OCI-LY1 (cell line): Measurements from ENCODE around the gene VPS11.

Experiments
- H2AFZ ChIP-seq: fragments of 200-600 bp; sonication (generic), shearing (Covaris generic); 2 replicates; pipeline ENCODE4 v1.6.0; 2014; ENCODE audit warnings: antibody characterized with exemption, mild to moderate bottlenecking, low read length
- H3F3A ChIP-seq: fragments of 200-600 bp; sonication (generic), shearing (Covaris generic); 2 replicates; pipeline ENCODE4 v1.6.0; 2014; ENCODE audit warnings: mild to moderate bottlenecking, antibody characterized with exemption, low read length, moderate library complexity; ENCODE audit not compliant: insufficient read depth
- H3K27ac ChIP-seq: fragments of 200-600 bp; sonication (generic); 2 replicates; pipeline ENCODE4 v1.5.1; 2014; ENCODE audit warnings: low read length, mixed run types, mild to moderate bottlenecking, low read depth; ENCODE audit not compliant: poor library complexity, severe bottlenecking
- H3K27me3 ChIP-seq: fragments of 200-600 bp; sonication (generic); 2 replicates; pipeline ENCODE4 v1.6.0; 2014; ENCODE audit warnings: antibody characterized with exemption, mild to moderate bottlenecking, low read length, moderate library complexity; ENCODE audit not compliant: insufficient read depth
- H3K36me3 ChIP-seq: fragments of 200-600 bp; sonication (generic); 2 replicates; pipeline ENCODE4 v1.6.1; 2014; ENCODE audit warnings: mild to moderate bottlenecking, antibody characterized with exemption, low read length, moderate library complexity, mixed read lengths; ENCODE audit not compliant: insufficient read depth
- H3K4me1 ChIP-seq: fragments of 200-600 bp; sonication (generic); 2 replicates; pipeline ENCODE4 v1.5.1; 2014; ENCODE audit warnings: mild to moderate bottlenecking, low read length, moderate library complexity; ENCODE audit not compliant: insufficient read depth, severe bottlenecking
- H3K4me2 ChIP-seq: fragments of 200-600 bp; sonication (generic), shearing (Covaris generic); 2 replicates; pipeline ENCODE4 v1.6.1; 2014; ENCODE audit warnings: low read length
- H3K4me3 ChIP-seq: fragments of 200-600 bp; sonication (generic); 2 replicates; pipeline ENCODE4 v1.5.1; 2014; ENCODE audit warnings: low read length, low read depth, mild to moderate bottlenecking, mixed read lengths; ENCODE audit not compliant: poor library complexity, severe bottlenecking
- H3K79me2 ChIP-seq: fragments of 200-600 bp; shearing (Covaris generic); 2 replicates; pipeline ENCODE4 v1.6.1; 2016; ENCODE audit warnings: mixed run types, low read length, mixed read lengths; ENCODE audit not compliant: insufficient read depth
- H3K9ac ChIP-seq: fragments of 200-600 bp; sonication (generic), shearing (Covaris generic); 2 replicates; pipeline ENCODE4 v1.6.1; 2014; ENCODE audit warnings: mild to moderate bottlenecking, low read length, mixed read lengths
- H3K9me2 ChIP-seq: fragments of 200-600 bp; sonication (generic), shearing (Covaris generic); 2 replicates; pipeline ENCODE4 v1.6.1; 2014; ENCODE audit warnings: low read depth, mild to moderate bottlenecking, low read length, mixed read lengths
- H3K9me3 ChIP-seq: fragments of 200-600 bp; shearing (Covaris generic); 2 replicates; pipeline ENCODE4 v1.6.1; 2014; ENCODE audit warnings: low read length, mixed read lengths
- H4K20me1 ChIP-seq: fragments of 200-600 bp; sonication (generic), shearing (Covaris generic); 2 replicates; pipeline ENCODE4 v1.6.0; 2016; ENCODE audit warnings: mild to moderate bottlenecking, low read length; ENCODE audit not compliant: insufficient read depth
- EZH2 ChIP-seq: fragments of 200-600 bp; sonication (generic), shearing (Covaris generic); IDR thresholded peaks from 2 replicates; pipeline ENCODE4 v1.8.0; 2017; ENCODE audit warnings: borderline replicate concordance, mixed run types, mild to moderate bottlenecking, antibody characterized with exemption, low read length, moderate library complexity, mixed read lengths
- TF ChIP-seq, protein P1 (sequence below): fragments of 200-600 bp; sonication (generic), shearing (Covaris generic); IDR thresholded peaks from 2 replicates; pipeline ENCODE4 v1.5.1; 2017; ENCODE audit warnings: mild to moderate bottlenecking, antibody characterized with exemption, low read length, moderate library complexity, mixed read lengths

VPS11 gene

GRCh38 chr11:119116601-119117000, 49.0 kb downstream of the VPS11 start:
- H4K20me1 ChIP-seq: no peaks in the 10 kb centered on the region
- H3K4me3 ChIP-seq: no peak overlapping the region

GRCh38 chr11:119117004-119117706, 49.5 kb downstream of the VPS11 start:
- H3F3A ChIP-seq: no peaks in the 10 kb centered on the region
- no peaks in the 10 kb centered on the region; the same call in 1 of the 2 replicates for H3K79me2 ChIP-seq
- H3K27me3 ChIP-seq: no peaks in the 10 kb centered on the region
- no peaks in the 10 kb centered on the region for H4K20me1 ChIP-seq
- H3K4me2 ChIP-seq: no peak overlapping the region
- H3K4me1 ChIP-seq: peaks cover 15% of the 10 kb centered on the region
- no peaks in the 10 kb centered on the region for H3K9me2 ChIP-seq
- peaks cover 35% of the 10 kb centered on the region for H3K36me3 ChIP-seq
- TF ChIP-seq, protein P1, sequence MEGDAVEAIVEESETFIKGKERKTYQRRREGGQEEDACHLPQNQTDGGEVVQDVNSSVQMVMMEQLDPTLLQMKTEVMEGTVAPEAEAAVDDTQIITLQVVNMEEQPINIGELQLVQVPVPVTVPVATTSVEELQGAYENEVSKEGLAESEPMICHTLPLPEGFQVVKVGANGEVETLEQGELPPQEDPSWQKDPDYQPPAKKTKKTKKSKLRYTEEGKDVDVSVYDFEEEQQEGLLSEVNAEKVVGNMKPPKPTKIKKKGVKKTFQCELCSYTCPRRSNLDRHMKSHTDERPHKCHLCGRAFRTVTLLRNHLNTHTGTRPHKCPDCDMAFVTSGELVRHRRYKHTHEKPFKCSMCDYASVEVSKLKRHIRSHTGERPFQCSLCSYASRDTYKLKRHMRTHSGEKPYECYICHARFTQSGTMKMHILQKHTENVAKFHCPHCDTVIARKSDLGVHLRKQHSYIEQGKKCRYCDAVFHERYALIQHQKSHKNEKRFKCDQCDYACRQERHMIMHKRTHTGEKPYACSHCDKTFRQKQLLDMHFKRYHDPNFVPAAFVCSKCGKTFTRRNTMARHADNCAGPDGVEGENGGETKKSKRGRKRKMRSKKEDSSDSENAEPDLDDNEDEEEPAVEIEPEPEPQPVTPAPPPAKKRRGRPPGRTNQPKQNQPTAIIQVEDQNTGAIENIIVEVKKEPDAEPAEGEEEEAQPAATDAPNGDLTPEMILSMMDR: no peak
- no peak for TF ChIP-seq EZH2
- H3K27ac ChIP-seq: no peak overlapping the region
- H3K9ac ChIP-seq: no peak overlapping the region
- H2AFZ ChIP-seq: no peak overlapping the region
- no peaks in the 10 kb centered on the region for H3K9me3 ChIP-seq
- H3K4me3 ChIP-seq: no peak overlapping the region

More at GRCh38 chr11:119116601-119117000, 49.0 kb downstream of the VPS11 start:
- Histone ChIP-seq H3K4me2 (no peak overlapping the region), H3K27ac (no peak overlapping the region), H2AFZ (no peak overlapping the region), H3K36me3 (peaks cover 40% of the 10 kb centered on the region), H3K4me1 (peaks cover 12% of the 10 kb centered on the region), H3K9me2 (no peaks in the 10 kb centered on the region), H3K27me3 (no peaks in the 10 kb centered on the region), H3K79me2 (no peaks in the 10 kb centered on the region), H3K9ac (no peak overlapping the region), H3K9me3 (no peaks in the 10 kb centered on the region), H3F3A (no peaks in the 10 kb centered on the region)
- TF ChIP-seq, protein P1: no peak
- TF ChIP-seq EZH2: no peak

DNA sequence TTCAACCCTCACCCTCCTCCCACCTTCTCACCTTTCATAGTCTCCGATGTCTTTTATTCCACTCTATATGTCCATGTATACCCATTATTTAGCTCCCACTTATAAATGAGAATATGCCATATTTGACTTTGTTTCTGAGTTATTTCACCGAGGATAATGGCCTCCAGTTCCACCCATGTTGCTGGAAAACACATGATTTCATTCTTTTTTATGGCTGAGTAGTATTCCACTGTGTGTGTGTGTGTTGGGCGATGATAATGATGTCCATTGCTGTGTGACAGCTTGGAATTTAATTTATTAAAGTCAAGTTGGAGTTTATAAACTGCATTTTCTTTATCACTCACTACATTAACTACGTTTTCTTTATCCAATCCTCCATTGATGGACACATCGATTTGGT, 50.6 kb downstream of the VPS11 start:
- H4K20me1 ChIP-seq: no peaks in the 10 kb centered on the region
- no peak overlapping the region for H3K4me3 ChIP-seq
- peaks cover 4% of the 10 kb centered on the region for H3K79me2 ChIP-seq
- no peaks in the 10 kb centered on the region for H3K9me2 ChIP-seq
- H3K4me1 ChIP-seq: peaks cover 22% of the 10 kb centered on the region
- H3F3A ChIP-seq: no peaks in the 10 kb centered on the region
- TF ChIP-seq EZH2: no peak
- TF ChIP-seq, protein P1: no peak
- H3K36me3 ChIP-seq: peaks cover 27% of the 10 kb centered on the region; the same call in 1 of the 2 replicates
- H3K9me3 ChIP-seq: no peaks in the 10 kb centered on the region
- no peaks in the 10 kb centered on the region for H3K27me3 ChIP-seq
- H2AFZ ChIP-seq: no peak overlapping the region
- H3K27ac ChIP-seq: no peak overlapping the region
- no peak overlapping the region for H3K4me2 ChIP-seq
- no peak overlapping the region for H3K9ac ChIP-seq
